ENCODE measurements around the gene AUTS2. TPM values are rescaled to one million over a fixed set of nuclear protein-coding genes. Genes with fewer than 3 reads are reported as not detected.
"Not testable (repeated sequence)": the region's sequence is repeated elsewhere in the genome, so short reads cannot be mapped to it uniquely, and the experiment has no call there.

The AUTS2 gene
- total RNA-seq, 1 experiment from 2014 or later: 2.5 TPM

GRCh38 chr7:70647801-70648498 lies 1049.7 kb downstream of the AUTS2 start:
- DNase-seq (ENCODE audit: low read depth, low spot score) (no peak), ATAC-seq (no peak)
- intact Hi-C loops (cut with micrococcal nuclease; ENCODE audit: unreplicated experiment): no loop called here

GRCh38 chr7:70648499-70648861 lies 1050.2 kb downstream of the AUTS2 start:
- in situ Hi-C loops (cut with HindIII; ENCODE audit: low pct_unique_long_range_greater_than_20kb, low sequenced_read_pairs); H3K36me3 ChIP-seq (ENCODE audit: control insufficient read depth, insufficient read depth, low read length); POLR2A ChIA-PET; H3K9me3 ChIP-seq (ENCODE audit: control insufficient read depth, insufficient read depth, low read depth, low read length); H3K27ac ChIP-seq (ENCODE audit: low read length); DNase-seq (ENCODE audit: low read depth, low spot score); H3K4me3 ChIP-seq (ENCODE audit: low read depth in 2 of 2, low read length in 2 of 2); BruUV-seq (replicated peaks); H3K4me1 ChIP-seq (ENCODE audit: control insufficient read depth, insufficient read depth, low read length); intact Hi-C loops (cut with micrococcal nuclease; ENCODE audit: unreplicated experiment); H3K27me3 ChIP-seq (ENCODE audit: control insufficient read depth, insufficient read depth, low read length); ATAC-seq: not testable (repeated sequence)
- CTCF ChIA-PET: interaction anchor here (0.7 kb wide), 1 partner anchor 1700 kb away, joined by 3 read pairs; no protein-coding TSS in a partner anchor

More at GRCh38 chr7:70647801-70648498, 1049.7 kb downstream of the AUTS2 start:
- no peaks in the 10 kb centered on the region for H3K9me3 ChIP-seq (ENCODE audit: control insufficient read depth, insufficient read depth, low read depth, low read length)
- H3K27me3 ChIP-seq (ENCODE audit: control insufficient read depth, insufficient read depth, low read length): no peaks in the 10 kb centered on the region
- TF ChIP-seq REST (IDR thresholded peaks at IDR 0.05; ENCODE audit: insufficient read depth in 1 of 2, low read depth in 2 of 2, low read length in 1 of 2): no peak
- no peak for TF ChIP-seq POLR2AphosphoS5 (IDR thresholded peaks at IDR 0.05; ENCODE audit: low read depth, low read length)
- no peak for TF ChIP-seq SIN3A (IDR thresholded peaks at IDR 0.05; ENCODE audit: borderline replicate concordance, insufficient read depth, low read depth, low read length)
- no peak for TF ChIP-seq TCF7L2 (IDR thresholded peaks at IDR 0.05; ENCODE audit: low read depth, low read length)
- TF ChIP-seq CTCF (IDR thresholded peaks at IDR 0.05): no peak
- H3K36me3 ChIP-seq (ENCODE audit: control insufficient read depth, insufficient read depth, low read length): no peaks in the 10 kb centered on the region
- CTCF ChIA-PET: interaction anchor here (0.7 kb wide), 1 partner anchor 1699 kb away, joined by 3 read pairs; no protein-coding TSS in a partner anchor
- no peaks in the 10 kb centered on the region for H3K4me1 ChIP-seq (ENCODE audit: control insufficient read depth, insufficient read depth, low read length)
- BruUV-seq (replicated peaks): no TSS peak
- H3K4me3 ChIP-seq (ENCODE audit: low read depth in 2 of 2, low read length in 2 of 2): no peak overlapping the region
- POLR2A ChIA-PET: no interaction called here
- H3K27ac ChIP-seq (ENCODE audit: low read length): no peak overlapping the region
- in situ Hi-C loops (cut with HindIII; ENCODE audit: low pct_unique_long_range_greater_than_20kb, low sequenced_read_pairs): no loop called here

- no peak overlapping the region for H3K4me3 ChIP-seq (ENCODE audit: low read depth in 2 of 2, low read length in 2 of 2)
- TF ChIP-seq REST (IDR thresholded peaks at IDR 0.05; ENCODE audit: insufficient read depth in 1 of 2, low read depth in 2 of 2, low read length in 1 of 2) (no peak), CTCF (IDR thresholded peaks at IDR 0.05) (no peak), POLR2AphosphoS5 (IDR thresholded peaks at IDR 0.05; ENCODE audit: low read depth, low read length) (no peak), TCF7L2 (IDR thresholded peaks at IDR 0.05; ENCODE audit: low read depth, low read length) (no peak), SIN3A (IDR thresholded peaks at IDR 0.05; ENCODE audit: borderline replicate concordance, insufficient read depth, low read depth, low read length) (no peak)
- POLR2A ChIA-PET: no interaction called here
- in situ Hi-C loops (cut with HindIII; ENCODE audit: low pct_unique_long_range_greater_than_20kb, low sequenced_read_pairs): no loop called here
- ATAC-seq (no peak), DNase-seq (ENCODE audit: low read depth, low spot score) (no peak)
- H3K9me3 ChIP-seq (ENCODE audit: control insufficient read depth, insufficient read depth, low read depth, low read length): no peaks in the 10 kb centered on the region
- no peaks in the 10 kb centered on the region for H3K36me3 ChIP-seq (ENCODE audit: control insufficient read depth, insufficient read depth, low read length)
- no peaks in the 10 kb centered on the region for H3K4me1 ChIP-seq (ENCODE audit: control insufficient read depth, insufficient read depth, low read length)
- no TSS peak for BruUV-seq (replicated peaks)
- intact Hi-C loops (cut with micrococcal nuclease; ENCODE audit: unreplicated experiment): no loop called here
- CTCF ChIA-PET: no interaction called here
- no peak overlapping the region for H3K27ac ChIP-seq (ENCODE audit: low read length)
- H3K27me3 ChIP-seq (ENCODE audit: control insufficient read depth, insufficient read depth, low read length): no peaks in the 10 kb centered on the region
These were observed 1051.0 kb downstream of the AUTS2 start for GRCh38 chr7:70649323-70649722.

Data from Panc1 (cell line).